GM12878 (cell line): ENCODE results near the gene ERP44.

Experiments
- EP300 ChIP-seq, 2 experiments: fragments of 150-350 bp in 1 of 2; IDR thresholded peaks; 2 replicates each; pipeline ENCODE4 v1.6.1; 2011 to 2012; ENCODE audit warnings: low read depth in 2 of 2, low read length in 2 of 2, borderline replicate concordance in 1 of 2, improper control_type of control experiment in 1 of 2, inconsistent platforms in 1 of 2; ENCODE audit not compliant: control insufficient read depth in 1 of 2
- EZH2 ChIP-seq: IDR thresholded peaks from 2 replicates; pipeline ENCODE4 v1.6.1; 2012; ENCODE audit warnings: low read depth, mild to moderate bottlenecking, control low read depth, inconsistent platforms, low read length, borderline replicate concordance; ENCODE audit not compliant: control insufficient read depth
- NR2F1 ChIP-seq: fragments of 450-650 bp; conservative IDR thresholded peaks from 2 replicates; pipeline ENCODE4 v1.6.1; 2017; ENCODE audit warnings: mild to moderate bottlenecking
- POLR2A ChIP-seq: IDR thresholded peaks from 2 replicates; pipeline ENCODE4 v1.6.1; 2011; ENCODE audit warnings: low read depth, mild to moderate bottlenecking, low read length
- POLR2AphosphoS5 ChIP-seq: IDR thresholded peaks from 2 replicates; pipeline ENCODE4 v1.6.1; 2011; ENCODE audit warnings: mild to moderate bottlenecking, low read length, inconsistent platforms
- SP1 ChIP-seq: IDR thresholded peaks from one replicate; pipeline ENCODE4 v1.6.1; 2011; ENCODE audit warnings: low read depth, low read length
- TF ChIP-seq, protein P1 (sequence below), 3 experiments: IDR thresholded peaks in 2 of 3; conservative IDR thresholded peaks in 1 of 3; 2 replicates each; pipeline ENCODE4 v1.5.1; 2011; ENCODE audit warnings: low read depth in 3 of 3, low read length in 3 of 3, mild to moderate bottlenecking in 3 of 3, control low read depth in 2 of 3, moderate library complexity in 2 of 3, inconsistent platforms in 1 of 3, mixed read lengths in 1 of 3; ENCODE audit not compliant: control insufficient read depth in 2 of 3, insufficient read depth in 1 of 3; ENCODE audit errors: extremely low read depth in 1 of 3

DNA sequence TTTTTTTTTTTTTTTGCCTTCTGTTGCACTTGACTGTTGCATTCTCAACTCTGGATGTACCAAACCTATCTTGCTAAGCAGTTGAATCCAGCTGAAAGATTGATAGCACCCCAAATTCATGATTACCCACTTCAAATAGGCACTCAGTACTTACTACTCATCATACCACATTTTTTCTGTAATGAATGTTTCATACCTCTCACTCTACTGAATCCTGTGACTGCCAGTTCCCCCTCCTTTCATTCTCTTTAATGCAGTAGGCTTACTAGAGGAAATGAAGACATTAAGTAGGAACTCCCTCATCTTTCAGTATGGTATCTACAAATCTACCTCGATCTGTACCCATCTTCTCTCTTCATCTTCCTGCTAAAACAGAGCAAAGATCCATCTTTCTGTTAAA lies 7.1 kb upstream of the ERP44 start:
- TF ChIP-seq POLR2A (no peak), NR2F1 (no peak), EP300 (IDR thresholded peaks at IDR 0.05; ENCODE audit: borderline replicate concordance in 1 of 2, control insufficient read depth in 1 of 2, low read depth in 2 of 2, low read length in 2 of 2) (no peak), SP1 (no peak), POLR2AphosphoS5 (no peak), EZH2 (no peak)
- TF ChIP-seq, protein P1, sequence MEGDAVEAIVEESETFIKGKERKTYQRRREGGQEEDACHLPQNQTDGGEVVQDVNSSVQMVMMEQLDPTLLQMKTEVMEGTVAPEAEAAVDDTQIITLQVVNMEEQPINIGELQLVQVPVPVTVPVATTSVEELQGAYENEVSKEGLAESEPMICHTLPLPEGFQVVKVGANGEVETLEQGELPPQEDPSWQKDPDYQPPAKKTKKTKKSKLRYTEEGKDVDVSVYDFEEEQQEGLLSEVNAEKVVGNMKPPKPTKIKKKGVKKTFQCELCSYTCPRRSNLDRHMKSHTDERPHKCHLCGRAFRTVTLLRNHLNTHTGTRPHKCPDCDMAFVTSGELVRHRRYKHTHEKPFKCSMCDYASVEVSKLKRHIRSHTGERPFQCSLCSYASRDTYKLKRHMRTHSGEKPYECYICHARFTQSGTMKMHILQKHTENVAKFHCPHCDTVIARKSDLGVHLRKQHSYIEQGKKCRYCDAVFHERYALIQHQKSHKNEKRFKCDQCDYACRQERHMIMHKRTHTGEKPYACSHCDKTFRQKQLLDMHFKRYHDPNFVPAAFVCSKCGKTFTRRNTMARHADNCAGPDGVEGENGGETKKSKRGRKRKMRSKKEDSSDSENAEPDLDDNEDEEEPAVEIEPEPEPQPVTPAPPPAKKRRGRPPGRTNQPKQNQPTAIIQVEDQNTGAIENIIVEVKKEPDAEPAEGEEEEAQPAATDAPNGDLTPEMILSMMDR (IDR thresholded peaks at IDR 0.05 in 2 of 3, conservative IDR thresholded peaks at IDR 0.05 in 1 of 3; ENCODE audit: control insufficient read depth in 2 of 3, extremely low read depth in 1 of 3, insufficient read depth in 1 of 3, low read depth in 3 of 3, low read length in 3 of 3) = no peak
